ENCODE data around the gene SLC17A9. TPM values are rescaled to one million over a fixed set of nuclear protein-coding genes. Genes with fewer than 3 reads are reported as not detected.

The SLC17A9 gene
- total RNA-seq, 1 donor from 2014 or later, result 5.3 TPM

- H3K36me3 Mint-ChIP-seq, result no peaks in the 10 kb centered on the region
- no peaks in the 10 kb centered on the region for H3K9me3 Mint-ChIP-seq
- no peak overlapping the region for H3K4me3 Mint-ChIP-seq
- no peak for DNase-seq (ENCODE audit: low spot score in 2 of 2, unreplicated experiment in 2 of 2)
- no peak overlapping the region for H3K27ac Mint-ChIP-seq
- peaks cover 85% of the 10 kb centered on the region for H3K27me3 Mint-ChIP-seq (ENCODE audit: low read depth)
- H3K4me1 Mint-ChIP-seq, result no peaks in the 10 kb centered on the region
- TF ChIP-seq, protein P1, sequence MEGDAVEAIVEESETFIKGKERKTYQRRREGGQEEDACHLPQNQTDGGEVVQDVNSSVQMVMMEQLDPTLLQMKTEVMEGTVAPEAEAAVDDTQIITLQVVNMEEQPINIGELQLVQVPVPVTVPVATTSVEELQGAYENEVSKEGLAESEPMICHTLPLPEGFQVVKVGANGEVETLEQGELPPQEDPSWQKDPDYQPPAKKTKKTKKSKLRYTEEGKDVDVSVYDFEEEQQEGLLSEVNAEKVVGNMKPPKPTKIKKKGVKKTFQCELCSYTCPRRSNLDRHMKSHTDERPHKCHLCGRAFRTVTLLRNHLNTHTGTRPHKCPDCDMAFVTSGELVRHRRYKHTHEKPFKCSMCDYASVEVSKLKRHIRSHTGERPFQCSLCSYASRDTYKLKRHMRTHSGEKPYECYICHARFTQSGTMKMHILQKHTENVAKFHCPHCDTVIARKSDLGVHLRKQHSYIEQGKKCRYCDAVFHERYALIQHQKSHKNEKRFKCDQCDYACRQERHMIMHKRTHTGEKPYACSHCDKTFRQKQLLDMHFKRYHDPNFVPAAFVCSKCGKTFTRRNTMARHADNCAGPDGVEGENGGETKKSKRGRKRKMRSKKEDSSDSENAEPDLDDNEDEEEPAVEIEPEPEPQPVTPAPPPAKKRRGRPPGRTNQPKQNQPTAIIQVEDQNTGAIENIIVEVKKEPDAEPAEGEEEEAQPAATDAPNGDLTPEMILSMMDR (IDR thresholded peaks at IDR 0.05; ENCODE audit: unreplicated experiment), result no peak
Measured at GRCh38 chr20:62993856-62994494, 41.5 kb downstream of the SLC17A9 start.

- H3K27ac Mint-ChIP-seq, result no peak overlapping the region
- no peaks in the 10 kb centered on the region for H3K4me1 Mint-ChIP-seq
- H3K36me3 Mint-ChIP-seq, result no peaks in the 10 kb centered on the region
- H3K9me3 Mint-ChIP-seq, result no peaks in the 10 kb centered on the region
- DNase-seq (ENCODE audit: low spot score in 2 of 2, unreplicated experiment in 2 of 2), result no peak
- TF ChIP-seq, protein P1 (IDR thresholded peaks at IDR 0.05; ENCODE audit: unreplicated experiment), result no peak
- no peak overlapping the region for H3K4me3 Mint-ChIP-seq
- H3K27me3 Mint-ChIP-seq (ENCODE audit: low read depth), result peaks cover 88% of the 10 kb centered on the region
Measured at GRCh38 chr20:62994869-62995281, 42.4 kb downstream of the SLC17A9 start.

DNA sequence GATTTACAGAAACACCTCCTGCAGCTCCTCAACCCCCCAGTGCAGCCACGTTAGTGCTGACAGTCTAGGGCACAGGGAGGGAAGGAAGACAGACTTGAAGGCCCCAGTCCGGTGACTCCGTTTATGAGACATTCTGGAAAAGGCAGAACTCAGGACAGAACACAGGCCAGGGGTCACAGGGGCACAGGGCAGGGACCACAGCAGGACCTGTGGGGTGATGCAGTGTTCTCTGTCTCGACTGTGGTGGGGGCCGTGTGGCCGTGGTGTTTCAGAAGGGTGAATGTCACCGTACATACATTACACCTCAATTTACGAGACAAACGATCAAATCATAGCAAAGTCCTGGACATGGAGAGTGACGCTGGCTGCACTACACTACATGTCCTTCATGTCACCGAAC is 43.0 kb downstream of the SLC17A9 start:
- Mint-ChIP-seq H3K9me3 (no peaks in the 10 kb centered on the region), H3K4me1 (no peaks in the 10 kb centered on the region), H3K4me3 (no peak overlapping the region), H3K36me3 (no peaks in the 10 kb centered on the region), H3K27ac (no peak overlapping the region), H3K27me3 (ENCODE audit: low read depth) (peaks cover 89% of the 10 kb centered on the region)
- no peak for DNase-seq (ENCODE audit: low spot score in 2 of 2, unreplicated experiment in 2 of 2)
- TF ChIP-seq, protein P1 (IDR thresholded peaks at IDR 0.05; ENCODE audit: unreplicated experiment), result no peak

GRCh38 chr20:62995898-62996595 is 43.5 kb downstream of the SLC17A9 start:
- Mint-ChIP-seq H3K27me3 (ENCODE audit: low read depth) (peaks cover 89% of the 10 kb centered on the region), H3K9me3 (no peaks in the 10 kb centered on the region), H3K4me3 (no peak overlapping the region), H3K27ac (no peak overlapping the region), H3K4me1 (no peaks in the 10 kb centered on the region), H3K36me3 (no peaks in the 10 kb centered on the region)
- TF ChIP-seq, protein P1 (IDR thresholded peaks at IDR 0.05; ENCODE audit: unreplicated experiment), result no peak
- no peak for DNase-seq (ENCODE audit: low spot score in 2 of 2, unreplicated experiment in 2 of 2)

GRCh38 chr20:62996596-62996982 is 44.1 kb downstream of the SLC17A9 start:
- H3K4me3 Mint-ChIP-seq, result no peak overlapping the region
- H3K36me3 Mint-ChIP-seq, result no peaks in the 10 kb centered on the region
- H3K27ac Mint-ChIP-seq, result no peak overlapping the region
- H3K9me3 Mint-ChIP-seq, result no peaks in the 10 kb centered on the region
- DNase-seq (ENCODE audit: low spot score in 2 of 2, unreplicated experiment in 2 of 2), result no peak
- TF ChIP-seq, protein P1 (IDR thresholded peaks at IDR 0.05; ENCODE audit: unreplicated experiment), result no peak
- peaks cover 89% of the 10 kb centered on the region for H3K27me3 Mint-ChIP-seq (ENCODE audit: low read depth)
- no peaks in the 10 kb centered on the region for H3K4me1 Mint-ChIP-seq
